Fibroblast of villous mesenchyme (primary cell): ENCODE results near the gene MARVELD3. TPM values are rescaled to one million over a fixed set of nuclear protein-coding genes. Genes with fewer than 3 reads are reported as not detected.

Source experiments
- DNase-seq: peaks from one replicate; pipeline ENCODE4 v3.0.0-alpha.2; 2010; ENCODE audit warnings: low read depth
- H3K4me3 ChIP-seq: 2 replicates; pipeline ENCODE4 v1.5.1; 2011; ENCODE audit warnings: low read depth, mild to moderate bottlenecking, low read length
- CTCF ChIP-seq: IDR thresholded peaks from 2 replicates; pipeline ENCODE4 v1.5.1; 2012; ENCODE audit warnings: low read depth, mild to moderate bottlenecking, low read length; ENCODE audit not compliant: insufficient read depth
- total RNA-seq: library from RNA; depleted of rRNA; stranded (reverse); fragments of >200 nt; gene quantifications from 2 replicates; pipeline ENCODE4 v1.2.3, GENCODE V29; 2012

Gene MARVELD3
- total RNA-seq, 1 donor = not detected

GRCh38 chr16:71626858-71627213 lies 852 bp downstream of the MARVELD3 start:
- no peak for DNase-seq
- no peak for TF ChIP-seq CTCF
- no peak overlapping the region for H3K4me3 ChIP-seq

GRCh38 chr16:71627731-71628181 lies 1.8 kb downstream of the MARVELD3 start:
- H3K4me3 ChIP-seq = no peak overlapping the region
- DNase-seq = no peak
- TF ChIP-seq CTCF = no peak

GRCh38 chr16:71628810-71629209 lies 2.8 kb downstream of the MARVELD3 start:
- H3K4me3 ChIP-seq = no peak overlapping the region
- TF ChIP-seq CTCF = no peak
- peak; percentile 6 for DNase-seq

GRCh38 chr16:71629278-71630016 lies 3.5 kb downstream of the MARVELD3 start:
- H3K4me3 ChIP-seq = no peak overlapping the region
- no peak for TF ChIP-seq CTCF
- DNase-seq = no peak

GRCh38 chr16:71630808-71631207 lies 4.8 kb downstream of the MARVELD3 start:
- DNase-seq = no peak
- no peak for TF ChIP-seq CTCF
- H3K4me3 ChIP-seq = no peak overlapping the region

GRCh38 chr16:71631776-71632175 lies 5.8 kb downstream of the MARVELD3 start:
- no peak for TF ChIP-seq CTCF
- no peak overlapping the region for H3K4me3 ChIP-seq

GRCh38 chr16:71635632-71636031 lies 9.6 kb downstream of the MARVELD3 start:
- DNase-seq = no peak
- no peak for TF ChIP-seq CTCF
- H3K4me3 ChIP-seq = no peak overlapping the region

More at GRCh38 chr16:71631776-71632175, 5.8 kb downstream of the MARVELD3 start:
- no peak for DNase-seq
